C1 segment of cervical spinal cord (tissue), 14 donors: ENCODE results near the gene LCN10.
"Not testable (repeated sequence)": the region's sequence is repeated elsewhere in the genome, so short reads cannot be mapped to it uniquely, and the experiment has no call there.

Experiments used
- DNase-seq, 14 donors: peaks; one replicate each; lab custom pipeline; 2025; lab: John Stamatoyannopoulos, UW

Gene LCN10

GRCh38 chr9:136755302-136756133, 12.8 kb upstream of the LCN10 start:
- not testable (repeated sequence) for DNase-seq

DNA sequence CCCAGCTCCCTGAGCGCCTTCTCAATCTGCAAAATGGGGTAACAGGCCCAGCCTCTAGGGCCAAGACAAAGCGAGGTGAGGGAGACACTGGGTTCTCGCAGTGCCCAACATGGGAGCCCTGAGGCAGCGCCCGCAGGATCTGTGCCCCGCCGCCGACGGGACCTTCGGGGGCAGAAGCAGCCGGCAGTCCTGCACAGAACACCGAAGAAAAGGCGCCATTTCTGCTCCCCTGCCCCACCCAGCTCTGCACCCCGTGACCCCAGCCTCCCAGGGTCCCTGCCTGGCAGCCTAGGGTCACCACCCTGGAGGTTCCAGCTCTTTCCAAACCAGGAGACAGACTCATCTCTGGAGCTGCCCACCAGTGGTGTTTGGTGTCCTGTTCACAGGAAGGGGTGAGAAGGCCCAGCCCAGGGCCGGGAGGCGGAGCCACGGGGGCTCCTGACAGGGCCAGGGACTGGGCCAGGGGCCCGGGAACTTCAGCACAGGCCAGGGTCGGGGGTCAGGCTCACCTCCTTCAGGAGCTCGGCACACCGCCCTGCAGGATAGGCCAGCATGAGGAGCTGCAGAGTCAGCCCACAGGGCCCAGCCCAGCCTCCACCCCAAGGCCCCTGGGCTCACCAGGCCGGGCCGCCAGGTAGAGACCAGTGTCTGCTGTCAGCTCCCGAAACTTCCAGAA, 12.0 kb upstream of the LCN10 start:
- DNase-seq = no peak

- no peak for DNase-seq
Measured at GRCh38 chr9:136754059-136754572, 11.4 kb upstream of the LCN10 start.

GRCh38 chr9:136753371-136754058, 10.8 kb upstream of the LCN10 start:
- no peak for DNase-seq

- no peak for DNase-seq
Measured at GRCh38 chr9:136751814-136752213, 9.1 kb upstream of the LCN10 start.

DNA sequence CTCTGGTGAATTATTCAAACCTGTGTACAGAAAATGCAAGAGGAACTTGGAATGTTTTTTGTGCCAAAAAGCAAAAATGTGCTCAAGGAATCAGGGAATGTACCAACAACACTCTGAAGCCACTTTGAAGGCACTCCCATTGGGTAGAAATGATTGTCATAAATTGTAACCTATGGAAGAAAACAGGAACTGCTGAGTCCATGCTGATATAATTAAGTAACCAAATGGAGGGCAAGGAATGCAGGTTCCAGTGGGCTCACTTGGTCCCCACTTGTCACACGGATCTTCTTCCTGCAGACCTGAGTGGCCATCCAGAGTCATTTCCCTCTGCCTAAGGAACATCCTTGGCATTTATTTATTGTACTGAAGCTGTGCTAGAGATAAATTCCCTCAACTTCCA, 8.5 kb upstream of the LCN10 start:
- DNase-seq = no peak

DNA sequence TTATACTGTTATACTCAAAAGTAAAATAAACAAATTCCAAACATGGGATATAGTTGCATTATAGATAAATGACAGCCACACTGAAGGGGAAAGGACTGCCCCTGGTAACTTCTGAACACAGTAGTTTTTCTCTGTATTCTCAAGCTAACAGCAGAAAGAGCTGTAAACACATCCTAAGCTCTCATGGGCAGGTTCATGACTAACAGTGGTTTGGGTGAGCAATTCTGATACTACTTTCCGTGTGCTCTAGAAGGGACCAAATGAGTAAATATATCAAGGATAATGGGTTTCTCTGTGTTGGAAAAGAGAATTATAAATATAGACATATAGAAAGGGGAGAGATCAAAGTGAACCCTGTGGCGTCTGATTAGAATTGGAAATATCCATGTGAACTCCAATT, 7.8 kb upstream of the LCN10 start:
- DNase-seq = no peak

GRCh38 chr9:136748666-136749611, 6.2 kb upstream of the LCN10 start:
- no peak for DNase-seq

- no peak for DNase-seq
Measured at GRCh38 chr9:136748201-136748600, 5.5 kb upstream of the LCN10 start, which contains the start of gene LCN6. Gene LCN6 (minus strand): TSS chr9:136748525. CDS start chr9:136748483, 42 bp downstream.

GRCh38 chr9:136747161-136748060, 4.7 kb upstream of the LCN10 start:
- no peak for DNase-seq

- DNase-seq = no peak
Measured at GRCh38 chr9:136746621-136747020, 3.9 kb upstream of the LCN10 start.

DNA sequence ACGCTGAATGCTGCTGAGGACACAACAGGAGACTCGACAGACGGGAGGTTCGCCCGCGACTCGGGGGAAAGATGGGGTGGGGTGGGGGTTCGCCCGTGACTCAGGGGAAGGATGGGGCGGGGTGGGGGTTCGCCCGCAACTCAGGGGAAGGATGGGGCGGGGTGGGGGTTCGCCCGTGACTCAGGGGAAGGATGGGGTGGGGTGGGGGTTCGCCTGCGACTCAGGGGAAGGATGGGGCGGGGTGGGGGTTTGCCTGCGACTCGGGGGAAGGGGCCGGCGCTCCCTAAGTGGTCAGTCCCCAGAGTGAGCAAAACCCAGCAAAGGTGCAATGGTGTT, 3.4 kb upstream of the LCN10 start:
- no peak for DNase-seq

DNA sequence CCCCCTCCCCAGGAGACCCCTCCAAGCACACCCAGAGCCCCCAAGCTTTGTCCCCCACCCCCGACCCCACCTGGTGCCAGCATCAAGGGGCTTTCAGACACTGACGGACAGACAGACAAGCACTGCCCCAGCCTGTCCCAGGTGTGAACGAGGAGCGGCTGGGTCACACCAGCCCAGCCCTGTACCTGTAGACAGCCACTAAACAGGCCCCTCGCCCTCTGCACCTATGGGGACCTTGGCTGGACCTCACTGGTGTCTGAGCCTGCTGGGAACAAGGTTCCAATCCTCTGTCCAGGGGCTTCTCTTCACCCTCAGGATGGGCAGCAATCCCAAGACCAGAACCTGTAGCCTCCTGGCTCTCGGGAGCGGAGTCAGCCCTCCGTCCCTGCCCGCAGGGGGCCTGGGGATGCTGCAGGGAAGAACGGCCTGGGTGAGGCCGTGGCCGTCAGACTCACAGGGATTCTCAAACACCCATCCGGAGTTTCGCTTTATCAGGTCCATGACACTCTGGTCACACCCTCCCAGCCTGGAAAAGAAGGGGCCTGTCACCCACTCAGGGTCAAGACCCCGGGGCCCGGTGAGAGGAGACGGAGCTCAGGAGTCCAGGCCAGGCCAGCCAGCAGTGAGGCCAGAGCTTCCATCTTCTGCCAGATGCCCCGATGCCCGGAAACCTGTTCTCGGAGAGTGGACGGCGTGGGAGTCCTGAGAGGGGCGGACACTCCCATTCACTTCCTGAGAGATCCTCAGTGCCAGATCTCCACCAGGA, 2.8 kb upstream of the LCN10 start:
- DNase-seq = no peak

DNA sequence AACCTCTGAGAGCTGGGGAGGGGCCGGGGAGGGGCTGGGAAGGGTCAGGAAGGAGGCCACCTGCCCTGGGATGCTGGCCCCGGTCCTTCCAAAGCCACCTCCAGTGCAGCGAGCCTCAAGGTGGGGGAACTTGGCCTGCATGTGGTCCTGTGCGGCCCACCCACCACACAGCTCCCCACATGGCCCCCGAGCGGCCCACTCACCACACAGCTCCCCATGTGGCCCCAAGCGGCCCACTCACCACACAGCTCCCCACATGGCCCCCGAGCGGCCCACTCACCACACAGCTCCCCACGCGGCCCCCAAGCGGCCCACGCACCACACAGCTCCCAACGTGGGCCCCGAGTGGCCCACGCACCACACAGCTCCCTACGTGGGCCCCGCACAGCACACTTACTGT, 2.0 kb upstream of the LCN10 start:
- DNase-seq = no peak

DNA sequence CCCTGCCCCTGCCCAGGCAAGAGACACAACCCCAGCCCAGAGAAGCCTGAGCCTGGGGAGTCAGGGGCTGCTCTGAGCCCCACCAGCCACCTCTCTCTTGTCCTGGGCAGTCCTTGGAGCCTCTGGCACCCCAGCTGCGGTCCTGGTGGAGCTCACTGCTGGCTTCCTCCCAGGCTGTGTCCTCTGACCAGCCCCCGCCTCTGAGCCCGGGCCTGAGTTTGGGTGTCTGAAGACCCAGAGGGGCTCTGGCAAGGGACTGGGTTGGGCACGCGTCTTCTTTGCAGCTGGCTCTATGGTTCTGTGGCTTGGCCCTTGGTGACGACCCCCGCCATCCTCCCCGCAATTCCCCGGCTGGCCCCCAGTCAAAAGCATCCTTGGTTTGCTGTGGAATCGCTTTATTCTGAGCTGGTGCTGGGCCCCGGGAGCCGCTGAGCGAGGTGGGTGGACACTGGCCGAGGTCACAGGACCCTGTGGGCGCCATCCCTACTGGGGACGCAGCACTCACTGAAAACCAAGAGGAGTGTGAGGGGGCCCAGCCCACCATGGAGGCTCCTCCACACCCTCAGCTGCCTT, 985 bp upstream of the LCN10 start:
- no peak for DNase-seq

GRCh38 chr9:136741883-136742571, 713 bp downstream of the LCN10 start:
- no peak for DNase-seq

- DNase-seq = no peak
Measured at GRCh38 chr9:136740971-136741882, 1.5 kb downstream of the LCN10 start.
